ENCODE results near the gene PDGFA. TPM values are rescaled to one million over a fixed set of nuclear protein-coding genes. Genes with fewer than 3 reads are reported as not detected.
A peak's percentile ranks its signal among the peaks of the same experiment; 100 is the strongest.

PDGFA gene
- total and polyA plus RNA-seq, 2 donors from 2014 or later, result 14.1 to 53.0 TPM

- Histone ChIP-seq H3K27me3 (ENCODE audit: control insufficient read depth, insufficient read depth, low read length) (no peaks in the 10 kb centered on the region), H3K4me1 (ENCODE audit: control insufficient read depth in 2 of 3, insufficient read depth in 2 of 3, low read depth in 1 of 3, low read length in 3 of 3) (peaks cover 0 to 9% (median 0%) of the 10 kb centered on the region in 3 donors), H3K27ac (ENCODE audit: low read depth in 2 of 2, low read length in 2 of 2) (no peak overlapping the region), H3K9ac (ENCODE audit: low read length in 3 of 3) (no peak overlapping the region), H3K4me3 (ENCODE audit: low read length in 3 of 3) (peak overlapping the region in 1 of 3 donors; percentile 46), H3K36me3 (ENCODE audit: control insufficient read depth in 2 of 3, insufficient read depth in 3 of 3, low read length in 3 of 3) (no peaks in the 10 kb centered on the region), H3K9me3 (ENCODE audit: control insufficient read depth in 2 of 3, insufficient read depth in 1 of 3, low read length in 3 of 3) (no peaks in the 10 kb centered on the region)
- peak; percentile 83 to 92 (median 87) for DNase-seq
- no peak for TF ChIP-seq CTCF (IDR thresholded peaks at IDR 0.05; ENCODE audit: borderline replicate concordance, extremely low read depth, insufficient read depth)
- FAIRE-seq, result no peak
- intact Hi-C loops (cut with DNase I), result no loop called here
Measured at GRCh38 chr7:521221-522070, 1.8 kb upstream of the PDGFA start.

GRCh38 chr7:520503-521161 lies 986 bp upstream of the PDGFA start:
- Histone ChIP-seq H3K27me3 (ENCODE audit: control insufficient read depth, insufficient read depth, low read length) (no peaks in the 10 kb centered on the region), H3K27ac (ENCODE audit: low read depth in 2 of 2, low read length in 2 of 2) (peak overlapping the region; percentile 74 to 77), H3K9me3 (ENCODE audit: control insufficient read depth in 2 of 3, insufficient read depth in 1 of 3, low read length in 3 of 3) (no peaks in the 10 kb centered on the region), H3K4me1 (ENCODE audit: control insufficient read depth in 2 of 3, insufficient read depth in 2 of 3, low read depth in 1 of 3, low read length in 3 of 3) (peaks cover 0 to 9% (median 0%) of the 10 kb centered on the region in 3 donors), H3K9ac (ENCODE audit: low read length in 3 of 3) (no peak overlapping the region), H3K36me3 (ENCODE audit: control insufficient read depth in 2 of 3, insufficient read depth in 3 of 3, low read length in 3 of 3) (no peaks in the 10 kb centered on the region), H3K4me3 (ENCODE audit: low read length in 3 of 3) (no peak overlapping the region)
- FAIRE-seq (no peak), DNase-seq (peak in 4 of 5 donors; percentile 65 to 81 (median 74))
- no peak for TF ChIP-seq CTCF (IDR thresholded peaks at IDR 0.05; ENCODE audit: borderline replicate concordance, extremely low read depth, insufficient read depth)
- intact Hi-C loops (cut with DNase I), result no loop called here

- Histone ChIP-seq H3K4me3 (ENCODE audit: low read length in 3 of 3) (peak overlapping the region; percentile 47 to 69 (median 50)), H3K27me3 (ENCODE audit: control insufficient read depth, insufficient read depth, low read length) (no peaks in the 10 kb centered on the region), H3K9me3 (ENCODE audit: control insufficient read depth in 2 of 3, insufficient read depth in 1 of 3, low read length in 3 of 3) (no peaks in the 10 kb centered on the region), H3K27ac (ENCODE audit: low read depth in 2 of 2, low read length in 2 of 2) (peak overlapping the region; percentile 88 to 92), H3K4me1 (ENCODE audit: control insufficient read depth in 2 of 3, insufficient read depth in 2 of 3, low read depth in 1 of 3, low read length in 3 of 3) (peaks cover 0 to 9% (median 6%) of the 10 kb centered on the region in 3 donors), H3K9ac (ENCODE audit: low read length in 3 of 3) (peak overlapping the region in 2 of 3 donors; percentile 61 to 69), H3K36me3 (ENCODE audit: control insufficient read depth in 2 of 3, insufficient read depth in 3 of 3, low read length in 3 of 3) (no peaks in the 10 kb centered on the region)
- FAIRE-seq, result no peak
- peak; percentile 90 to 95 (median 92) for DNase-seq
- intact Hi-C loops (cut with DNase I), result no loop called here
- TF ChIP-seq CTCF (IDR thresholded peaks at IDR 0.05; ENCODE audit: borderline replicate concordance, extremely low read depth, insufficient read depth), result no peak
Measured at GRCh38 chr7:518630-519483, 789 bp downstream of the PDGFA start.
